HG03103 (cell line): ENCODE measurements around the gene TMEM81.

Experiments used
- ATAC-seq: cut with Tn5 transposase; IDR thresholded peaks from one replicate; pipeline ENCODE4 v1.9.1; 2021; ENCODE audit warnings: low read depth; ENCODE audit not compliant: unreplicated experiment

The TMEM81 gene

GRCh38 chr1:205061227-205061626, 23.0 kb downstream of the TMEM81 start:
- no peak for ATAC-seq

- ATAC-seq: no peak
Measured at GRCh38 chr1:205060746-205061145, 23.5 kb downstream of the TMEM81 start.

- ATAC-seq: no peak
Measured at GRCh38 chr1:205059660-205060059, 24.6 kb downstream of the TMEM81 start.

- no peak for ATAC-seq
Measured at GRCh38 chr1:205058853-205059252, 25.4 kb downstream of the TMEM81 start.

GRCh38 chr1:205057808-205058575, 26.3 kb downstream of the TMEM81 start:
- ATAC-seq: no peak

- ATAC-seq: no peak
Measured at GRCh38 chr1:205056956-205057568, 27.2 kb downstream of the TMEM81 start.

GRCh38 chr1:205056188-205056611, 28.1 kb downstream of the TMEM81 start:
- ATAC-seq: no peak

GRCh38 chr1:205054013-205054412, 30.2 kb downstream of the TMEM81 start:
- no peak for ATAC-seq

- ATAC-seq: no peak
Measured at GRCh38 chr1:205053296-205053695, 31.0 kb downstream of the TMEM81 start.

GRCh38 chr1:205052690-205053089, 31.6 kb downstream of the TMEM81 start:
- ATAC-seq: no peak

- no peak for ATAC-seq
Measured at GRCh38 chr1:205049479-205049878, 34.8 kb downstream of the TMEM81 start.

GRCh38 chr1:205048382-205048781, 35.9 kb downstream of the TMEM81 start:
- no peak for ATAC-seq

- no peak for ATAC-seq
Measured at GRCh38 chr1:205047764-205048231, 36.5 kb downstream of the TMEM81 start.

- ATAC-seq: no peak
Measured at GRCh38 chr1:205046870-205047269, 37.4 kb downstream of the TMEM81 start.

GRCh38 chr1:205045146-205045545, 39.1 kb downstream of the TMEM81 start:
- no peak for ATAC-seq

- no peak for ATAC-seq
Measured at GRCh38 chr1:205044741-205045140, 39.5 kb downstream of the TMEM81 start.

- ATAC-seq: no peak
Measured at GRCh38 chr1:205043866-205044265, 40.4 kb downstream of the TMEM81 start.

- ATAC-seq: no peak
Measured at GRCh38 chr1:205042911-205043806, 41.1 kb downstream of the TMEM81 start, which contains the start of gene CNTN2. Gene CNTN2 (plus strand): TSS chr1:205043212. CDS start chr1:205053186, 9,974 bp downstream.

- no peak for ATAC-seq
Measured at GRCh38 chr1:205041998-205042910, 42.0 kb downstream of the TMEM81 start.
